ENCODE measurements around the gene CASZ1. TPM values are rescaled to one million over a fixed set of nuclear protein-coding genes. Genes with fewer than 3 reads are reported as not detected.

CASZ1 gene
- total and polyA plus RNA-seq, 5 donors from 2014 or later, result 0.57 to 55.1 (median 1.1) TPM

DNA sequence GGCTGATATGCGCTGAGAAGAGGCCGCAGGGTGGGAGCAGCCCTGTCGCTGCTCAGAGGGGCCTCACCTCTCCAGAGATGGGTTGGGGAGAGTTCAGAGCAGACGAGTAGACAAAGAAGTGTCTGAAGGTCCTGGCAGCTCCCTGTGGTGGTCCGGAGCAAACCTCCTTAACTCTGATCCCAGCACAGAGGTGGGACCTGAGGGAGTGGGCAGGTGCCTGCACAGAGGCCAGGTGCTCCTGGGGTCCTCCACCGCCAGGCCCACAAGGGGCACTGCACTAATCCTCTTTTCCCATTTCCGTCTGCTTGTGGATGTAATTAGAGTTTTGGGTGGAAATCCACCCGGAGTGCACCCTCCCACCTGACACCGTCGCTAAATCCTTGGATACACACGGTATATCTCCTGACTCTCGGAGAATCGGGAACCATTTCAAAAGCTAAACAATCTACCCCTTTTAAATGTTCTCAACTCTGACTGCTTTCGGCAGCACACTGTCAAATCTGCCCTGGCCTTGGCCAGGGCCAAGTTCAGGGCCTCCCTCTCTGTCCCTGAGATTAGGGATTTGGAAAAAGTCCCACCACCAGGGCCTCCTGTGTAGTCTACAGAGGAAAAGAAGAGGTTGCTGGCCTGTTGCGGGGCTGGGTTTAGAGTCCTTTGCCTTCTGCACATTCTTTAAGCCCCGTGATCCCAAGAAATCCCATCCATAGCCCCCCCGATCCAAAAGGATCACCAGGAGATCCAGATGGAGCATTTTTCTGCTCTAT, 22.4 kb downstream of the CASZ1 start:
- ATAC-seq (ENCODE audit: low read depth in 2 of 2) (no peak), DNase-seq (no peak)
- Mint-ChIP-seq H3K36me3 (no peaks in the 10 kb centered on the region), H3K27me3 (peaks cover 7% of the 10 kb centered on the region), H3K9me3 (peaks cover 0 to 1% (median 0%) of the 10 kb centered on the region in 7 donors), H3K4me1 (no peaks in the 10 kb centered on the region), H3K27ac (peak overlapping the region in 1 of 3 donors; percentile 18), H3K4me3 (no peak overlapping the region)
- no peaks in the 10 kb centered on the region for H3K36me3 ChIP-seq (ENCODE audit: control insufficient read depth, insufficient read depth, low read length)
- H3K27me3 ChIP-seq (ENCODE audit: control insufficient read depth, insufficient read depth, low read length), result no peaks in the 10 kb centered on the region
- H3K4me1 ChIP-seq (ENCODE audit: control insufficient read depth, insufficient read depth, low read length, poor library complexity, severe bottlenecking), result no peaks in the 10 kb centered on the region
- H3K9me3 ChIP-seq (ENCODE audit: control insufficient read depth in 2 of 2, low read length in 2 of 2), result no peaks in the 10 kb centered on the region
- H3K27ac ChIP-seq (ENCODE audit: insufficient read depth, low read length, poor library complexity, severe bottlenecking), result no peak overlapping the region
- no peak overlapping the region for H3K4me3 ChIP-seq (ENCODE audit: low read depth, low read length)

GRCh38 chr1:10773376-10773775, 23.1 kb downstream of the CASZ1 start:
- Histone ChIP-seq H3K27me3 (ENCODE audit: control insufficient read depth, insufficient read depth, low read length) (no peaks in the 10 kb centered on the region), H3K4me1 (ENCODE audit: control insufficient read depth, insufficient read depth, low read length, poor library complexity, severe bottlenecking) (no peaks in the 10 kb centered on the region), H3K4me3 (ENCODE audit: low read depth, low read length) (no peak overlapping the region), H3K9me3 (ENCODE audit: control insufficient read depth in 2 of 2, low read length in 2 of 2) (no peaks in the 10 kb centered on the region), H3K27ac (ENCODE audit: insufficient read depth, low read length, poor library complexity, severe bottlenecking) (no peak overlapping the region), H3K36me3 (ENCODE audit: control insufficient read depth, insufficient read depth, low read length) (no peaks in the 10 kb centered on the region)
- Mint-ChIP-seq H3K27me3 (peaks cover 7% of the 10 kb centered on the region), H3K4me1 (no peaks in the 10 kb centered on the region), H3K27ac (peak overlapping the region in 1 of 3 donors; percentile 43), H3K9me3 (peaks cover 0 to 1% (median 0%) of the 10 kb centered on the region in 7 donors), H3K36me3 (no peaks in the 10 kb centered on the region), H3K4me3 (no peak overlapping the region)
- ATAC-seq (ENCODE audit: low read depth in 2 of 2) (no peak), DNase-seq (no peak)

DNA sequence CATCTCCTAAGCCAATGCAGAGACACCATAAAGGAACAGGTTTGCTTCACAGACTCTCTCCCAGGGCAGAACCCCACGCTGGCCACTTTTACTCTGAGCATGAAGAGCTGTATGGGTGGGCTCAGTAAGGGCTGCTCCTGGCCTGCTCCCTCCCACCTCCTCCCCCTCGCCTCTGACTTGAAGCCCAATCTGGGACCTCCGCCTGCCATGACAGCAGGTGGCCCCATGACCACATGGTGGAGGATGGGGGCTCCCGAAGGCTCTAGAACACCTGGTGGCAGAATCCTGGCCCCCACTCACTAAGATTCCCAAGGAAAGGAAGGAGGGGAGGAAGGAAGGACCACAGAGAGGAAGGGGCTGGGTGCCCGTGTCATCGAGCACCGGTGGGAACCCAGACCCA, 23.7 kb downstream of the CASZ1 start:
- ATAC-seq (ENCODE audit: low read depth in 2 of 2), result no peak
- Mint-ChIP-seq H3K4me3 (no peak overlapping the region), H3K27ac (no peak overlapping the region), H3K36me3 (no peaks in the 10 kb centered on the region), H3K4me1 (no peaks in the 10 kb centered on the region), H3K27me3 (peaks cover 7% of the 10 kb centered on the region), H3K9me3 (peaks cover 0 to 1% (median 0%) of the 10 kb centered on the region in 7 donors)
- Histone ChIP-seq H3K27ac (ENCODE audit: insufficient read depth, low read length, poor library complexity, severe bottlenecking) (no peak overlapping the region), H3K4me1 (ENCODE audit: control insufficient read depth, insufficient read depth, low read length, poor library complexity, severe bottlenecking) (no peaks in the 10 kb centered on the region), H3K36me3 (ENCODE audit: control insufficient read depth, insufficient read depth, low read length) (no peaks in the 10 kb centered on the region), H3K9me3 (ENCODE audit: control insufficient read depth in 2 of 2, low read length in 2 of 2) (no peaks in the 10 kb centered on the region), H3K4me3 (ENCODE audit: low read depth, low read length) (no peak overlapping the region), H3K27me3 (ENCODE audit: control insufficient read depth, insufficient read depth, low read length) (no peaks in the 10 kb centered on the region)
- DNase-seq, result no peak

- no peaks in the 10 kb centered on the region for H3K36me3 Mint-ChIP-seq
Measured at GRCh38 chr1:10771789-10772188, 24.7 kb downstream of the CASZ1 start.

GRCh38 chr1:10768552-10768951, 27.9 kb downstream of the CASZ1 start:
- Histone ChIP-seq H3K27me3 (ENCODE audit: control insufficient read depth, insufficient read depth, low read length) (no peaks in the 10 kb centered on the region), H3K4me3 (ENCODE audit: low read depth, low read length) (no peak overlapping the region), H3K36me3 (ENCODE audit: control insufficient read depth, insufficient read depth, low read length) (no peaks in the 10 kb centered on the region), H3K27ac (ENCODE audit: insufficient read depth, low read length, poor library complexity, severe bottlenecking) (no peak overlapping the region), H3K4me1 (ENCODE audit: control insufficient read depth, insufficient read depth, low read length, poor library complexity, severe bottlenecking) (no peaks in the 10 kb centered on the region), H3K9me3 (ENCODE audit: control insufficient read depth in 2 of 2, low read length in 2 of 2) (no peaks in the 10 kb centered on the region)
- Mint-ChIP-seq H3K27ac (no peak overlapping the region), H3K9me3 (peaks cover 0 to 1% (median 0%) of the 10 kb centered on the region in 7 donors), H3K4me1 (no peaks in the 10 kb centered on the region), H3K4me3 (no peak overlapping the region), H3K36me3 (no peaks in the 10 kb centered on the region), H3K27me3 (peaks cover 7% of the 10 kb centered on the region)
- DNase-seq (no peak), ATAC-seq (ENCODE audit: low read depth in 2 of 2) (no peak)

More at GRCh38 chr1:10771789-10772188, 24.7 kb downstream of the CASZ1 start:
- Mint-ChIP-seq H3K27me3 (peaks cover 7% of the 10 kb centered on the region), H3K4me3 (no peak overlapping the region), H3K9me3 (peaks cover 0 to 1% (median 0%) of the 10 kb centered on the region in 7 donors), H3K27ac (no peak overlapping the region), H3K4me1 (no peaks in the 10 kb centered on the region)
- no peaks in the 10 kb centered on the region for H3K9me3 ChIP-seq (ENCODE audit: control insufficient read depth in 2 of 2, low read length in 2 of 2)
- H3K4me3 ChIP-seq (ENCODE audit: low read depth, low read length), result no peak overlapping the region
- DNase-seq, result no peak
- no peaks in the 10 kb centered on the region for H3K27me3 ChIP-seq (ENCODE audit: control insufficient read depth, insufficient read depth, low read length)
- H3K27ac ChIP-seq (ENCODE audit: insufficient read depth, low read length, poor library complexity, severe bottlenecking), result no peak overlapping the region
- no peaks in the 10 kb centered on the region for H3K36me3 ChIP-seq (ENCODE audit: control insufficient read depth, insufficient read depth, low read length)
- no peak for ATAC-seq (ENCODE audit: low read depth in 2 of 2)
- H3K4me1 ChIP-seq (ENCODE audit: control insufficient read depth, insufficient read depth, low read length, poor library complexity, severe bottlenecking), result no peaks in the 10 kb centered on the region

DNA sequence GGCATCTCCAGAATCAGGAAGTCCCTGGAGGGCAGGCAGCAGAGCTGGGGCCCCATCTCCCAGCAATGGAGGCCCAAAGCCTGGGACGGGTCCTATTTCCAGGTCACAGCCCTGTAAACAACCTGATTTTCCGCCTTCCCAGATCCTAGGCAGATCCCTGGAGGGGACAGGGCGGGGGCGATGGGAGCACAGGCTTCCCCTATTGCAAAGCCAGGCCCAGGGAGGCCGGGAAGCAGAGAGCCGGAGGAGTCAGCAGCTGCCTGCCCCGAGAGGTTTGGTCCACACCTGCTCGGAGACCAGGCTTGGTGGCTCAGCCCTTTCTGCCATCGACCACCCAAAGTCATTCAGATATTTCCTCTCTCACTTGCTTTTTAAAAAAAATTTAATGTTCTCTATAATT, 29.2 kb downstream of the CASZ1 start:
- Mint-ChIP-seq H3K4me1 (no peaks in the 10 kb centered on the region), H3K9me3 (peaks cover 0 to 1% (median 0%) of the 10 kb centered on the region in 7 donors), H3K27ac (no peak overlapping the region), H3K36me3 (no peaks in the 10 kb centered on the region), H3K27me3 (peaks cover 7% of the 10 kb centered on the region), H3K4me3 (no peak overlapping the region)
- ATAC-seq (ENCODE audit: low read depth in 2 of 2) (no peak), DNase-seq (no peak)
- Histone ChIP-seq H3K27me3 (ENCODE audit: control insufficient read depth, insufficient read depth, low read length) (no peaks in the 10 kb centered on the region), H3K27ac (ENCODE audit: insufficient read depth, low read length, poor library complexity, severe bottlenecking) (no peak overlapping the region), H3K4me3 (ENCODE audit: low read depth, low read length) (no peak overlapping the region), H3K36me3 (ENCODE audit: control insufficient read depth, insufficient read depth, low read length) (no peaks in the 10 kb centered on the region), H3K4me1 (ENCODE audit: control insufficient read depth, insufficient read depth, low read length, poor library complexity, severe bottlenecking) (no peaks in the 10 kb centered on the region), H3K9me3 (ENCODE audit: control insufficient read depth in 2 of 2, low read length in 2 of 2) (no peaks in the 10 kb centered on the region)

DNA sequence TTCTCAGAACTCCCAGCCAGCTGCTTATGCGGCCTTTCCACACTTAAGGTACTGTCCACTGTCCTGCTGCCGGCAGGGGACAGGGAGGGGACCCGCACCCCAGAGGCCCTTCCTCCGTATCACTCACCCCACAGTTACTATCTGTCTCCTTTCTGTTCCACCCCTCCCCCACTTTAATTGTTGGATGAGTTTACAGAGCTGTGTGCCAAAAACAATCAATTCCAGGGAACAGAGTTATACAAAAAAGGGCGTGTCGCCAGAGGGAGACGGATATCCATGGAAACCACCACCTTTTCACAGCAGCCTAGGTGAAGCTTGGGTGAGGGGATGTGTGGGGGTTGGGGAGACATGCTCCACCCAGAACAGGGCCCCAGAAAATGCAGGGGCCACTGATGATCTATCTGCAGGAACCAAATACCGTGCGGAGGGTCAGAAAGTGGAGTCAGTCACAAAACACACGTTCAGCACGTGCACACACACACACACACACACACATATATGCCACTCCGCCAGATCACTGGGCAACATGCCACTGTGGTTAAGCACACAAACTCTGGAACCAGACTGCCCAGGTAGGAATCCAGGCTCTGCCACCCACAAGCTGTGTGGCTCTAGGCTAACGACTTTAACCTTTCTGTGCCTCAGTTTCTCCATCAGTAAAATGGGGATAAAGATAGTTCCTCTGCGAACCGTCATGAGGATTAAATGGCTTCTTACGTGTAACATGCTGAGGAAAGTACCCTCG, 30.5 kb downstream of the CASZ1 start:
- Mint-ChIP-seq H3K4me1 (no peaks in the 10 kb centered on the region), H3K4me3 (no peak overlapping the region)

More for the DNA sequence above, 30.5 kb downstream of the CASZ1 start:
- Mint-ChIP-seq H3K9me3 (peaks cover 0 to 1% (median 0%) of the 10 kb centered on the region in 7 donors), H3K27me3 (peaks cover 4% of the 10 kb centered on the region), H3K27ac (no peak overlapping the region), H3K36me3 (no peaks in the 10 kb centered on the region)
- ATAC-seq (ENCODE audit: low read depth in 2 of 2), result no peak
- no peaks in the 10 kb centered on the region for H3K9me3 ChIP-seq (ENCODE audit: control insufficient read depth in 2 of 2, low read length in 2 of 2)
- no peaks in the 10 kb centered on the region for H3K27me3 ChIP-seq (ENCODE audit: control insufficient read depth, insufficient read depth, low read length)
- H3K4me3 ChIP-seq (ENCODE audit: low read depth, low read length), result no peak overlapping the region
- H3K27ac ChIP-seq (ENCODE audit: insufficient read depth, low read length, poor library complexity, severe bottlenecking), result no peak overlapping the region
- H3K4me1 ChIP-seq (ENCODE audit: control insufficient read depth, insufficient read depth, low read length, poor library complexity, severe bottlenecking), result no peaks in the 10 kb centered on the region
- H3K36me3 ChIP-seq (ENCODE audit: control insufficient read depth, insufficient read depth, low read length), result no peaks in the 10 kb centered on the region
- no peak for DNase-seq

Measured in CD4-positive, CD25-positive, alpha-beta regulatory T cell (primary cell).